ENCODE results near the gene GPATCH1.
A peak's percentile ranks its signal among the peaks of the same experiment; 100 is the strongest.
"Not testable (repeated sequence)": the region's sequence is repeated elsewhere in the genome, so short reads cannot be mapped to it uniquely, and the experiment has no call there.

The GPATCH1 gene

GRCh38 chr19:33080761-33081681, at the start of gene GPATCH1:
Gene GPATCH1, plus strand, starts transcription at chr19:33081181. Its CDS starts 13 bp downstream, at chr19:33081194.
- peak within 1 kb of the TSS; percentile 100 for H3K4me3 ChIP-seq (replicated peaks; ENCODE audit: low read depth, low read length)
- TF ChIP-seq CTCF (IDR thresholded peaks at IDR 0.05; ENCODE audit: low read depth, low read length, missing control alignments), result no peak
- DNase-seq (ENCODE audit: extremely low read depth, low read depth), result peak; percentile 33

GRCh38 chr19:33032218-33032781, 48.7 kb upstream of the GPATCH1 start:
- DNase-seq (ENCODE audit: extremely low read depth, low read depth), result no peak
- no peak overlapping the region for H3K4me3 ChIP-seq (replicated peaks; ENCODE audit: low read depth, low read length)
- no peak for TF ChIP-seq CTCF (IDR thresholded peaks at IDR 0.05; ENCODE audit: low read depth, low read length, missing control alignments)

GRCh38 chr19:33035461-33035860, 45.5 kb upstream of the GPATCH1 start:
- no peak for TF ChIP-seq CTCF (IDR thresholded peaks at IDR 0.05; ENCODE audit: low read depth, low read length, missing control alignments)
- DNase-seq (ENCODE audit: extremely low read depth, low read depth), result no peak

GRCh38 chr19:33036370-33037167, 44.4 kb upstream of the GPATCH1 start:
- H3K4me3 ChIP-seq (replicated peaks; ENCODE audit: low read depth, low read length), result not testable (repeated sequence)

More at GRCh38 chr19:33035461-33035860, 45.5 kb upstream of the GPATCH1 start:
- no peak overlapping the region for H3K4me3 ChIP-seq (replicated peaks; ENCODE audit: low read depth, low read length)

GRCh38 chr19:33037168-33038025, 43.6 kb upstream of the GPATCH1 start:
- DNase-seq (ENCODE audit: extremely low read depth, low read depth); H3K4me3 ChIP-seq (replicated peaks; ENCODE audit: low read depth, low read length): not testable (repeated sequence)

More at GRCh38 chr19:33036370-33037167, 44.4 kb upstream of the GPATCH1 start:
- not testable (repeated sequence) for DNase-seq (ENCODE audit: extremely low read depth, low read depth)

- no peak overlapping the region for H3K4me3 ChIP-seq (replicated peaks; ENCODE audit: low read depth, low read length)
- no peak for DNase-seq (ENCODE audit: extremely low read depth, low read depth)
- no peak for TF ChIP-seq CTCF (IDR thresholded peaks at IDR 0.05; ENCODE audit: low read depth, low read length, missing control alignments)
Measured at GRCh38 chr19:33039108-33039599, 41.8 kb upstream of the GPATCH1 start.

- no peak overlapping the region for H3K4me3 ChIP-seq (replicated peaks; ENCODE audit: low read depth, low read length)
- no peak for TF ChIP-seq CTCF (IDR thresholded peaks at IDR 0.05; ENCODE audit: low read depth, low read length, missing control alignments)
- no peak for DNase-seq (ENCODE audit: extremely low read depth, low read depth)
Measured at GRCh38 chr19:33039815-33040214, 41.2 kb upstream of the GPATCH1 start.
